ENCODE data around the gene KRT86.

DNA sequence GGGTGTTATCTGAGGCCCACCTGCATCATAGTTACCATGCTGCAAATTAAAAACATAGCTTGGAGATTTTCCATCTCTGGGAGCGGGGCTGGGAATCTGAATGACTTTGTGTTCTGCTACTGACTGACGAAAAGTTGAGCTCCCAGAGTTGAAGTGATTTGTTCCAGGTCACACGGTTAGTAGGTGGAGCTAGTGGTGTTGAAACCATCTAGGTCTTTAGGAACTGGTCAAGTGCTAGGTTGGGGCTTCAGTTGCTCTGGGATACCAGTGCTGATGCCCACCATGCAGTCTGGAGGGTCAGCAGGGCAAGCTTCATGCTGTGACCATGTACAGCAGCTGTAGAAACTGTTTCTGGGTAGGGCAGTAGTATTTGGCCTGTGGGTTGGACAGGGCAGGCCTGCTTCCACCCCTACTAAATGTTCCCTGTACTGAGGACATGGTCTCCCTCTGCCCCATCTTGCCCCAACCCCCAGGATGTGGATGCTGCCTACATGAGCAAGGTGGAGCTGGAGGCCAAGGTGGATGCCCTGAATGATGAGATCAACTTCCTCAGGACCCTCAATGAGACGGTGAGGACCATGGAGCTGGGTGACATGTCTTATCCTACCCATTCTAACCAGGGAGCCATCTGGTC lies 36.1 kb upstream of the KRT86 start:
- TF ChIP-seq, protein P1, sequence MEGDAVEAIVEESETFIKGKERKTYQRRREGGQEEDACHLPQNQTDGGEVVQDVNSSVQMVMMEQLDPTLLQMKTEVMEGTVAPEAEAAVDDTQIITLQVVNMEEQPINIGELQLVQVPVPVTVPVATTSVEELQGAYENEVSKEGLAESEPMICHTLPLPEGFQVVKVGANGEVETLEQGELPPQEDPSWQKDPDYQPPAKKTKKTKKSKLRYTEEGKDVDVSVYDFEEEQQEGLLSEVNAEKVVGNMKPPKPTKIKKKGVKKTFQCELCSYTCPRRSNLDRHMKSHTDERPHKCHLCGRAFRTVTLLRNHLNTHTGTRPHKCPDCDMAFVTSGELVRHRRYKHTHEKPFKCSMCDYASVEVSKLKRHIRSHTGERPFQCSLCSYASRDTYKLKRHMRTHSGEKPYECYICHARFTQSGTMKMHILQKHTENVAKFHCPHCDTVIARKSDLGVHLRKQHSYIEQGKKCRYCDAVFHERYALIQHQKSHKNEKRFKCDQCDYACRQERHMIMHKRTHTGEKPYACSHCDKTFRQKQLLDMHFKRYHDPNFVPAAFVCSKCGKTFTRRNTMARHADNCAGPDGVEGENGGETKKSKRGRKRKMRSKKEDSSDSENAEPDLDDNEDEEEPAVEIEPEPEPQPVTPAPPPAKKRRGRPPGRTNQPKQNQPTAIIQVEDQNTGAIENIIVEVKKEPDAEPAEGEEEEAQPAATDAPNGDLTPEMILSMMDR (conservative IDR thresholded peaks at IDR 0.05): no peak
- TF ChIP-seq EZH2 (IDR thresholded peaks at IDR 0.05; ENCODE audit: low read depth): no peak

All from PC-9 (cell line).